CD4-positive, alpha-beta memory T cell (primary cell): Measurements from ENCODE around the gene SMIM34. TPM values are rescaled to one million over a fixed set of nuclear protein-coding genes. Genes with fewer than 3 reads are reported as not detected.
"Not testable (repeated sequence)": the region's sequence is repeated elsewhere in the genome, so short reads cannot be mapped to it uniquely, and the experiment has no call there.

Experiments used
- CTCF ChIA-PET: fragments of 350-600 bp; sonication (Branson Sonifier 250); formaldehyde crosslinking; loops from one replicate; lab custom pipeline; 2021; ENCODE audit warnings: inconsistent platforms; ENCODE audit not compliant: partially characterized antibody; lab: Charles Lee
- POLR2A ChIA-PET: fragments of 350-600 bp; sonication (Branson Sonifier 250); formaldehyde crosslinking; loops from one replicate; lab custom pipeline; 2021; ENCODE audit not compliant: partially characterized antibody; lab: Charles Lee
- DNase-seq, 5 donors: peaks; one replicate each; pipeline versions ENCODE4 v3.0.0 to v3.0.0-alpha.2; 2020 to 2022; ENCODE audit warnings: mixed read lengths in 1 of 5
- H3K27ac ChIP-seq: one replicate; pipeline ENCODE4 v1.7.0; 2013; ENCODE audit warnings: low read depth, low read length
- H3K27me3 ChIP-seq: 2 replicates; pipeline ENCODE4 v1.7.0; 2013; ENCODE audit warnings: mild to moderate bottlenecking, low read length, moderate library complexity; ENCODE audit not compliant: insufficient read depth
- H3K36me3 ChIP-seq: 2 replicates; pipeline ENCODE4 v1.7.0; 2013; ENCODE audit warnings: mild to moderate bottlenecking, low read length, moderate library complexity; ENCODE audit not compliant: insufficient read depth
- H3K4me1 ChIP-seq: 2 replicates; pipeline ENCODE4 v1.7.0; 2013; ENCODE audit warnings: mild to moderate bottlenecking, low read length, moderate library complexity; ENCODE audit not compliant: insufficient read depth
- H3K4me3 ChIP-seq, 2 donors: one replicate each; pipeline ENCODE4 v1.7.0; 2013; ENCODE audit warnings: low read length in 2 of 2, mild to moderate bottlenecking in 1 of 2
- H3K9me3 ChIP-seq, 2 donors: one replicate each; pipeline ENCODE4 v1.7.0; 2013; ENCODE audit warnings: low read length in 2 of 2, control low read depth in 1 of 2; ENCODE audit not compliant: control insufficient read depth in 1 of 2
- H3K27ac Mint-ChIP-seq, 7 donors: one replicate each; pipeline ENCODE4 v1.8.0; 2020 to 2021; ENCODE audit warnings: mixed read lengths in 7 of 7, mild to moderate bottlenecking in 6 of 7, inconsistent platforms in 3 of 7, moderate library complexity in 3 of 7
- H3K27me3 Mint-ChIP-seq, 2 donors: one replicate each; pipeline ENCODE4 v1.8.0; 2020 to 2021; ENCODE audit warnings: mixed read lengths in 2 of 2
- H3K36me3 Mint-ChIP-seq, 2 donors: one replicate each; pipeline ENCODE4 v1.8.0; 2020 to 2021; ENCODE audit warnings: mixed read lengths in 2 of 2, inconsistent platforms in 1 of 2, mild to moderate bottlenecking in 1 of 2
- H3K4me1 Mint-ChIP-seq, 4 donors: one replicate each; pipeline ENCODE4 v1.8.0; 2020 to 2021; ENCODE audit warnings: mixed read lengths in 4 of 4, mild to moderate bottlenecking in 1 of 4
- H3K4me3 Mint-ChIP-seq, 8 donors: one replicate each; pipeline ENCODE4 v1.8.0; 2020 to 2021; ENCODE audit warnings: mixed read lengths in 8 of 8, mild to moderate bottlenecking in 7 of 8, moderate library complexity in 6 of 8, inconsistent platforms in 3 of 8
- H3K9me3 Mint-ChIP-seq, 8 donors: one replicate each; pipeline ENCODE4 v1.8.0; 2020 to 2021; ENCODE audit warnings: mixed read lengths in 8 of 8, mild to moderate bottlenecking in 5 of 8, inconsistent platforms in 3 of 8, moderate library complexity in 1 of 8
- intact Hi-C: fragments of 100-400 bp; cut with micrococcal nuclease; formaldehyde crosslinking; loops from one replicate; pipeline ENCODE4 v1.15.1; 2023
- polyA plus RNA-seq, 2 donors: library from polyadenylated mRNA; unstranded; fragments of 300-500 nt; fragmentation: Illumina TruSeq; gene quantifications; one replicate each; pipeline ENCODE4 v1.2.3, GENCODE V29; 2021
- total RNA-seq, 2 experiments: library from RNA; stranded (reverse); gene quantifications; one replicate each; pipeline ENCODE4 v1.2.3, GENCODE V29; 2021

Gene SMIM34
- total and polyA plus RNA-seq, 4 experiments from 2014 or later: not detected

DNA sequence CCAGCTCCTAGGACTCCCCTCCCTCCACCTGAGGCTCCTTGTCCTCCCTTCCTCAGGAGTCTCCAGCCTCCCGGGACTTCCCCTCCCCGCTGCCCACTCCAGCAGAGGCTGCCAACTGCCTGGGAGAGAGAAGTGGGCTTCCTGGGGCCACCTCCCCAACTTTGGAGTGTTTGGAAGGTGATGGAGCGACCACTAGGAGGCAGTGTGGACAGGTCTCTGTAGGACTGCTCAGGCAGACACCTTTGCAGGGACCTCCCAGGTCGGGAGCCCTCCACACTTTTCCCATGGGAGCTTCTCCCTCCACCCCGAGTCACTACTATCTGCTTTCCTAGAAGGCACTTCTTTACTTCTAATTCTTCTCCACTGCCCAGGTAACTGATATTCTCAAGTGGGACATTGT lies 19.0 kb downstream of the SMIM34 start:
- H3K27ac ChIP-seq, H3K9me3 Mint-ChIP-seq, H3K36me3 ChIP-seq, DNase-seq, intact Hi-C loops, H3K4me3 ChIP-seq, H3K27me3 ChIP-seq, H3K4me3 Mint-ChIP-seq, POLR2A ChIA-PET, H3K9me3 ChIP-seq, H3K4me1 ChIP-seq, H3K36me3 Mint-ChIP-seq, H3K27me3 Mint-ChIP-seq, H3K27ac Mint-ChIP-seq, CTCF ChIA-PET, H3K4me1 Mint-ChIP-seq: not testable (repeated sequence)

DNA sequence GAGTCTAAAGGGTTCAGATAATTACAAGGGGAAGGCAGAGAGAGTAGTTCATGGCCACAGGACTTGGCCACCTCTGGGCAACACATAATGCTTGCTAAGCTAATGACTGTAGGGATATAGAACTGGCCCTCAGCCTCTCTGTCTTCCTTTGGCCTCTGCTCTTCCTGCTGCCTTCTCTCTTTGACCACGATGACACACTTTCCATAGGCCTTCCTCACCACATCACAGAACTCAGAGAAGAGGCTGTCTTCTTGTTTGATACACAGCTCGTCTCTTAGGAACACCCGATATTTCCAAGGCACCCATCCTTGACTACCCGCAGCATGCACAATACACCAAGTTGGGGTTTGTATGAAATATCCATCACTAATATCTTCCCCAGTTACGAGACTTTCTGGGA lies 23.2 kb downstream of the SMIM34 start:
- POLR2A ChIA-PET, H3K4me1 Mint-ChIP-seq: not testable (repeated sequence)

GRCh38 chr21:34383724-34384415 lies 39.9 kb downstream of the SMIM34 start:
- H3K4me3 Mint-ChIP-seq, DNase-seq, H3K4me3 ChIP-seq, H3K4me1 Mint-ChIP-seq, H3K36me3 Mint-ChIP-seq, H3K4me1 ChIP-seq, H3K27ac Mint-ChIP-seq, H3K36me3 ChIP-seq, POLR2A ChIA-PET, H3K27me3 ChIP-seq, intact Hi-C loops, H3K9me3 Mint-ChIP-seq, H3K27ac ChIP-seq, H3K27me3 Mint-ChIP-seq, CTCF ChIA-PET, H3K9me3 ChIP-seq: not testable (repeated sequence)

More for the DNA sequence above, 23.2 kb downstream of the SMIM34 start:
- H3K27ac ChIP-seq, H3K27ac Mint-ChIP-seq, intact Hi-C loops, CTCF ChIA-PET, H3K4me1 ChIP-seq, DNase-seq, H3K4me3 Mint-ChIP-seq, H3K27me3 ChIP-seq, H3K4me3 ChIP-seq, H3K36me3 ChIP-seq, H3K36me3 Mint-ChIP-seq, H3K9me3 ChIP-seq, H3K9me3 Mint-ChIP-seq, H3K27me3 Mint-ChIP-seq: not testable (repeated sequence)

GRCh38 chr21:34383138-34383537 lies 40.6 kb downstream of the SMIM34 start:
- H3K27ac Mint-ChIP-seq, intact Hi-C loops, H3K4me3 Mint-ChIP-seq, H3K4me3 ChIP-seq, H3K9me3 ChIP-seq, H3K4me1 ChIP-seq, H3K27me3 Mint-ChIP-seq, H3K9me3 Mint-ChIP-seq, CTCF ChIA-PET, DNase-seq, H3K36me3 ChIP-seq, H3K27ac ChIP-seq, H3K36me3 Mint-ChIP-seq, H3K4me1 Mint-ChIP-seq, POLR2A ChIA-PET, H3K27me3 ChIP-seq: not testable (repeated sequence)

DNA sequence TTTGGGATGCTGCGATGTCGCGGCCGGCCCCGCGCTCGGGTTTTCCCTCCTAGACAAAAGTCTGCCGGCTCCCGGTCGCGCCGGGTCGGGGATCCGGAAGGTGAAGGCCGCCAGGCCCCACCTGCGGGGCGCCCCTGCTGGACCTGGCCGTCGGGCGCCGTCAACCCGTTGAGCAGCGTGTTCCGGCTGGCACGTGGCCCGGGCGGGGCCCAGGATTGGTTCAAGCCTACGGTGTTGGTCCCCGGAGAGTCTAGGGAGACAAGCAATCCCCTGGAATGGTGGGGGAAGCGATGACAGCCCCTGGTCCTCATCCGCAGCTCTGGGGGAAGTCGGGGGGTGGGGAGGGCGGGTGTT lies 48.2 kb downstream of the SMIM34 start:
- intact Hi-C loops, H3K4me3 Mint-ChIP-seq, H3K27ac Mint-ChIP-seq, CTCF ChIA-PET, H3K9me3 ChIP-seq, H3K9me3 Mint-ChIP-seq, DNase-seq, H3K36me3 Mint-ChIP-seq, POLR2A ChIA-PET, H3K27ac ChIP-seq, H3K27me3 ChIP-seq, H3K4me1 ChIP-seq, H3K4me1 Mint-ChIP-seq, H3K27me3 Mint-ChIP-seq, H3K4me3 ChIP-seq, H3K36me3 ChIP-seq: not testable (repeated sequence)

DNA sequence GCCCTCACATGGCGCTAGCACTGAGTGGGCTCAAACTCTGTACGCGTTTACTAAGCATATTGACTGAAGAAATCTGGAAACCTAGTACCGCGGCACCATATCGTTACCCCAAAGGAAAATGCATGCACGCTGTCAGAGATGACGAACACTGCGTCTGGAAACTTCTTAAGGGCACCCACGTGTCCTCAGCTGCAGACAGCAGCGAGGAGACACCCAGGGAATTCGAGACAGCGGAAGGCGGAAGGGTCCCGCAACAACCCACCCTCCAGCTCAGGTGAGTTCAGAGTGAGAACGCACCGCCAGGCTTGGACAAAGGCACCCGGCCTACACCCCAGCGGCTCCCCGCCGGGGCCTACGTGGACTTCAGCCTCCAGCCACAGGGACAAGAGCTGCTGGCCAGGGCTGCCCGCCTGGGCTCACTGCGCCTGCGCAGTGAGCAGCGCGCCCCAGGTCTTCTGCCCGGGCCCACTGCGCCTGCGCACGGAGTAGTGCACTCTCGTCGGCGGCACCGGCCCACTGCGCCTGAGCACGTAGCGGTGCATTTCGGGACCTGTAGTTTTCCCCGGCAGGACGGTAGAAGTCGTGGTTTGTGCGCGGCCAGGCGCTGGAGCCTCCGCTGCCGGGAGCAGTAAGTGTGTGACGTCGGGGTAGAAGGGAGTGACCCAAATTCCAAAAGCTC lies 48.7 kb downstream of the SMIM34 start, which contains the start of gene SMIM11:
SMIM11 (plus strand) TSS at position 568 of the 679 bp plus-strand sequence. CDS start 3,998 bp downstream, outside the sequence.
- H3K27ac Mint-ChIP-seq, H3K9me3 Mint-ChIP-seq, POLR2A ChIA-PET: not testable (repeated sequence)

DNA sequence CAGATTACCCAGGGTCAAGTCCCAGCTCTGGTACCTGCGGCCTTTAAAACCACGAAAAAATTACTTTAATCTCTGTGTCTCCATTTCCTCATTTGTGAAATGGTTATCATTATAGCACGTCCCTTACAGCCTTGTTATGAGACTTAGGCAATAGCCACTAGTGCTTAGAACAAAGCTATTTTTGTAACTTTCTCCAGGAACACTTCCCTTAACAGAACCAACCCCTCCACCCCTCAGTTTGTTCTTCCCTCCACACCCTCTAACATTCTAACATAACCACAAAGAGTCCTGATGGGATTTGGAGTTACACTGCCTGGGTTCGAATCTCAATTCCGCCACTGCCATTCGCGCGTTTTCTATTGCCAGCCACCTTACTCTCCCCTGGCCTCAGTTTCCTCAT lies 49.3 kb downstream of the SMIM34 start:
- H3K27ac Mint-ChIP-seq, H3K36me3 ChIP-seq, H3K9me3 ChIP-seq, H3K4me1 Mint-ChIP-seq, intact Hi-C loops, H3K4me3 ChIP-seq, H3K27me3 Mint-ChIP-seq, DNase-seq, H3K4me1 ChIP-seq, H3K9me3 Mint-ChIP-seq, H3K4me3 Mint-ChIP-seq, CTCF ChIA-PET, H3K27ac ChIP-seq, POLR2A ChIA-PET, H3K27me3 ChIP-seq, H3K36me3 Mint-ChIP-seq: not testable (repeated sequence)

More for the DNA sequence above, 48.7 kb downstream of the SMIM34 start, which contains the start of gene SMIM11:
- intact Hi-C loops, H3K36me3 Mint-ChIP-seq, H3K27me3 ChIP-seq, H3K4me3 Mint-ChIP-seq, H3K4me1 ChIP-seq, DNase-seq, H3K27me3 Mint-ChIP-seq, H3K36me3 ChIP-seq, H3K9me3 ChIP-seq, H3K4me1 Mint-ChIP-seq, H3K4me3 ChIP-seq, H3K27ac ChIP-seq, CTCF ChIA-PET: not testable (repeated sequence)
